GM19463 (cell line): Measurements from ENCODE around the gene PLXNB2.

Experiments
- ATAC-seq: cut with Tn5 transposase; IDR thresholded peaks from one replicate; pipeline ENCODE4 v1.9.1; 2021; ENCODE audit warnings: mild to moderate bottlenecking, moderate library complexity; ENCODE audit not compliant: unreplicated experiment

PLXNB2 gene

DNA sequence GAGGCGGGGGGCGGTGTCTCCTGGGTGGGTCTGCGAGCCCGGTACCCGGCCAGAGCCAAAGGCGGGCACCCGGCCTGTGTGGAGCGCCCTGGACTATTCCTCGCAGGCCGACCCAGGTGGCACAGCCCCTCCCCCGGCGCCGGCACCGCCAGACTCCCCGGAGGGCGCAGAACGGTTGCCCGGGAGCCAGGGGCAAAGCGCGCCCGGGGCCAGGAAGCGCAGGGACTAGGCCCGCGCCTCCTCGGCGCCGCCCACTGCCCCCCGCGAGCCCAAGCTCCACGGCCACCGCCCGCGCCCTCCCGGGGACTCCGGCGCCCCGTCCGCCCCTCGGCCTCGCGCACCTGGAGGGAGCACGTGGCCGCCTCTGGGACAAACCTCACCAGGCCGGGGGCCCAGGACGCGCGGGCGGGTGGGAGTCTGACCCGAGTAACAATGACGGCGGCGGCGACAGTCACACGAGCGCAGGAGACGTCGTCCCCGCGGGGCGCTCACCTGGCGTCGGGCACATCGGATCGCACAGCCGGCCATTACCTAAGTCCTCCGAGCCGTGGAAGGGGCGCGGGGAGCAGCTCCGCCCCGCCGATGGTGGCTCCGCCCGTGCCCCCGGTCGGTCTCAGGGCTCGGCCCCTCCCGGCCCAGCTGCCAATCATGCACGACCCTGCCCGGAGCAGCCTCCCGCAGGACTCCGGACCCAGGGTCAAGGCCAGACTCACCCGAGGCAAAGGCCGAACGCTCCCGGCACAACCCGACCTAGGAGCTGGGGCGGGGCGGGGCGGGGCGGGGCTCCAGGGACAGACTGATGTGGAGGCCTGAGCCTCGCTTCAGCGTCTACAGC is 7.4 kb downstream of the PLXNB2 start:
- ATAC-seq = no peak

- no peak for ATAC-seq
Measured at GRCh38 chr22:50298937-50299784, 8.3 kb downstream of the PLXNB2 start.

- ATAC-seq = no peak
Measured at GRCh38 chr22:50298266-50298637, 9.2 kb downstream of the PLXNB2 start.

- no peak for ATAC-seq
Measured at GRCh38 chr22:50297510-50298265, 9.8 kb downstream of the PLXNB2 start.

- no peak for ATAC-seq
Measured at GRCh38 chr22:50296658-50297490, 10.6 kb downstream of the PLXNB2 start.

DNA sequence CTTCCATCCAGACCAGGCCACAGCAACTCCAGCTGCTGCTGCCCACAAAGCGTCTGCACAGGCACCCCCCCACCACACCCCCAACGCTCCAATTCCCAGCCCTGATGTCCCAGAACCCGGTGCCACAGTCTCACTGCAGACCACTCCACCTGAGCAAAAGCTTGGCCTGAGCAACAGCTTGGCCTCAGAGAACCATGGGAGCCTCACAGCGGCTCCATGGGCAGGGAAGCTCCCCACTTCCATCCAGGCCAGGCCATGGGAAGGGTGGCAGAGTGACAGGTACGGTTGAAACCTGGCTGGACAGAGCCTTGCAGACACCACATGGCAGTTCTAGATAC is 13.2 kb downstream of the PLXNB2 start:
- no peak for ATAC-seq

DNA sequence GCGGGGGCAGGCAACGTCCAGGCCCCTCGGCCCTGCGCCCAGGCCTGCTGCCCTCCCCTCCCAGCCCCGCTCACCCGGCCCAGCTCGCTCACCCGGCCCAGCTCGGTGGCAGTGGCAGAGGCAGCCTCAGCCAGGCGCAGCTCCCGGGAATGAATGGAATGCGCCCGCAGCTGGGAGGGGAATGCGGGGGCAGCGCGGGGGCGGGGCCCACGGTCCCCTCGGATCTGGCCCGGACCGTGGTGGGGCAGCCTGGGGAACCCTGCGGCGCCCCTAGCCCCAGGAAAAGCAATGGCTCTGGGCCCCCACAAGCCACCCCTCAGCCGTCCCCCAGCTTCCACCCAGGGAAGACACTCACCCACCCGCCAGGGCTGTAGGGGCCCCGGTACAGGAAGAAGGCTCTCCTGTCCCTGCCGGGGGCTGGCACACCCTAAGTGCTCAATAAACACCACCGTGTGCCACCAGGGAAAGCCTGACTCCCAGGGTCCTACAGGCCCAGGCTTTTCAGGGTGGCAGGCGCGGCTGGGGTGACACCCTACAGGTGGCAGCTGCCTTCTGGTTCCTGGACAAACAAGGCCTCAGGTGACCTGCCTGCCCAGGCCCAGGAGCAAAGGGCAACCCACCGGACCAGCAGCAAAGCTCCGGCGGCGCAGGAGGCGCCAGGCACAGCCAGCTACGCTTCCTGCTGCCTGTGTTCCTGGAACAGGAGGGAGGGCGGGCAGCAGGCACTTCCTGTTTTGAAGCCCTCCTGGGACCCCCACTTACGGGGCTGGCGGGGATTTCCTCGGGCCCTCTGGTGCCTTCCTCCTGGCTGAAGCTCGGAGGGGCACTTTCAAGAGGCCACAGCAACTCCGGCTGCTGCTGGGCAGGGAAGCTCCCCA is 13.8 kb downstream of the PLXNB2 start:
- ATAC-seq = no peak

DNA sequence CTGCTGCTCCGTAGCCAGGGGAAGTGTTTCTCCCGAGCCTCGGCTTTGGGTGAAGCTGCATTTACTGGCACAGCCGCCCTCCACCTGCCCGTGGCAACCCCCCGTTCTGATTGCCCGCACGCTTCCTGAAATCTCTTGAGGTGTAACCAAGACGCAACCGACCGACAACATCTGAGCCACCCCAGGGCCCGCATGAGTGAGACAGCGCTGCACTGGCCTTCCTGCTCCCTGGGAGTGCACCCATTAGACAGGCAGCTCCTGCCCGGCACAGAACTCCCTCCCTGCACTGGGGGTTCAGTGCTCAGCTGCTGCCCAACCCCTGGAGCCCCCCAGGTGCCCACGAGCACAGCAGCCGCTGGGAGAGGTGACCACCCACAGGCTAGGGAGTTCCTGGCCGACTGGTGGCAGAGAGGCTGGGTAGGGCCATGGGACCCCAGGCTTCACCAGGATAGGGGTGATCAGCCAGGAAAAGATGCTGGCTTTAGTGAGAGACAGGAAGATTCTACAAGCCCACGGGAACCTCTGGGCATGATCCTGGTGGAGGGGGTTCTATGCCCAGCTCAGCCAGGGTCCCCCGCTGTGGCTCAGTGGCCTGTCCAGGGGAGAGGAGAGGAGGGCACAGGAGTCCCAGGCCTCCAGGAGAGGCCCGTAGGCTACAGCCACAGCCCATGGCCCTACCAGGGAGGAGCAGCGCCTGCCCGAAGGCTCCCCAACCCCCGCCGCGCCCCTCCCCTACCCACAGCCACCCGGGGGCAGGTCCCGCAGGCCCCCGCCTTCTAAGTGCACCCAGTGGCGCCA is 14.6 kb downstream of the PLXNB2 start:
- ATAC-seq = no peak

DNA sequence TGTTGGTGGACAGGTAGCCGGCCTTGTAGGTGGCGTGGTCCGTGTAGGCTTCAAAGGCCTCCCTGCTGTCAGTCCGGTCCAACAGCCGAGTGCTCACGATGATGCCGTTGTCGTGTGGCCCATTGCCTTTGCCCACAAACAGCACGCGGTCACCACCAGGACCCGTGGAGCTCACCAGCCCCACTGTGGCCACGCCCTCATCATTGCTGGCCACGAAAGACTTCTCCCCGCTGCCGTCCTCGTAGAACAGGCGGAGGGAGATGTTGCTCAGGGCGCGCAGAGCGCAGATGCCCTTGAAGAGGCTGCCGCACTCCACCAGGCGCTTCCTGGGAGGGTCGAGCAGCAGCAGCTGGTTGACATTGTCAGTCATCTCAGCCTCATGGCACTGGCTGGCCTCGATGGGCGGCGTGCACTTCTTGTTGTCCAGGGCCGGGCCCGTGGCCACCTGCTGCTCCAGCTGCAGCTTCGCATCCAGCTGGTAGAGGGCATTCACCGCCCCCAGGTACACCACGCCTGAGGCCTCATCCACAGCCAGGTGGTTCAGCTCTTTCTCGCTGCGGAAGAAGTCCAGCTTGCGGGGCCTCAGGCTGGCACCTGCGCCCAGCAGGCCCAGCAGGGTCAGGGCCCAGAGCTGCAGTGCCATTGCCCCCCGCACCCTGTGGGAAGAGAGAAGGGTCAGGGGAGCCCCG is 17.4 kb downstream of the PLXNB2 start:
- no peak for ATAC-seq

- ATAC-seq = no peak
Measured at GRCh38 chr22:50289151-50289941, 18.1 kb downstream of the PLXNB2 start.

DNA sequence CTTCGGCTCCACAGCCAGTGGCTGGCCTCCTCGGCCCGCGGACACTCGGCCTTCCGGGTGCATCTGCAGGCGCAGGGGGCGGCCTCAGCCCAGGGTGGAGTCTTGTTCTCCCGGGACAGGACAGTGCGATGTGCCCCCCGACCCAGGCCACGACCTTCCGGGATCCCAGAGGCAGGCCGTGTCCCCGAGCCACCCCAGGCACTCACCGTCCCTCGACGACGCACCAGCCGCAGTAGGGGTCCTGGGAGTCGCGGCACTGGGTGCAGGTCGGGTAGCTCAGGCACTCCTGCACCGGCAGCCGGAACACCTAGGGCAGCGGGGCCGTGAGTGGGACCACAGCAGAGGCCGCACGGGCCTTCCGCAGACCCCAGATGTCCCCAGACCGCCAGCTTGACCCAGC is 19.7 kb downstream of the PLXNB2 start:
- ATAC-seq = no peak

- ATAC-seq = no peak
Measured at GRCh38 chr22:50286701-50287318, 20.6 kb downstream of the PLXNB2 start.

DNA sequence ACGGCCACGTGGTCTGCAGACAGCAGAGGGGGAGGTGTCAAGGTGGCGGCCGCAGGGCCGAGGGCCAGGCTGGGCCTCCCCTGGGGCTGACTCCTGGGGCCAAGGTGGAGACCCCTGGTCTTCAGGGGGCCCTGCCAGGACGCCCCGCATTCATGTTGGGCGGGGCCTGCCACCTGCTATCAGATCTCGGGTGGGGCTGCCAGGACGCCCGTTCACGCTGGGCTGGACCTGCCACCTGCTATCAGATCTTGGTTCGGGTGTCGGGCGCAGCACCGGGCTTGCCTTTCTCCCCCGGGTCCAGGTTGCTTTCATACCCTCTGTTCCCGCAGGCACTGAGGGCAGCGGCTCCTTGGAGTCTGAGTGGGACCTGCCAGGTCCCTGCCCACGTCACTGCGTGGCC is 21.2 kb downstream of the PLXNB2 start:
- no peak for ATAC-seq

- no peak for ATAC-seq
Measured at GRCh38 chr22:50285568-50286229, 21.7 kb downstream of the PLXNB2 start.

- ATAC-seq = no peak
Measured at GRCh38 chr22:50284479-50284878, 23.0 kb downstream of the PLXNB2 start.

GRCh38 chr22:50283821-50284220 is 23.6 kb downstream of the PLXNB2 start:
- no peak for ATAC-seq
